Gastroesophageal sphincter (tissue), 4 donors: ENCODE results near the gene FAM83C. TPM values are rescaled to one million over a fixed set of nuclear protein-coding genes. Genes with fewer than 3 reads are reported as not detected.

ENCODE experiments used
- ATAC-seq: fragments of 150-250 bp; one replicate; pipeline ENCODE4 v1.9.1; 2016; ENCODE audit warnings: mild to moderate bottlenecking, moderate library complexity
- H3K27ac ChIP-seq, 4 donors: fragments of 200-600 bp; sonication (generic) in 3 of 4; 1 replicate in 3 of 4; 2 replicates in 1 of 4; pipeline ENCODE4 v1.5.1; 2016 to 2019
- H3K27me3 ChIP-seq: fragments of 200-600 bp; sonication (generic); one replicate; pipeline ENCODE4 v1.5.1; 2019
- H3K36me3 ChIP-seq, 2 donors: fragments of 200-600 bp; sonication (generic); one replicate each; pipeline ENCODE4 v1.5.1; 2019; ENCODE audit warnings: control low read depth in 1 of 2
- H3K4me1 ChIP-seq, 3 donors: fragments of 200-600 bp; sonication (generic); 1 replicate in 2 of 3; 2 replicates in 1 of 3; pipeline ENCODE4 v1.5.1; 2016 to 2019; ENCODE audit warnings: control low read depth in 2 of 3
- H3K4me3 ChIP-seq, 2 donors: fragments of 200-600 bp; sonication (generic); one replicate each; pipeline ENCODE4 v1.5.1; 2019; ENCODE audit warnings: mild to moderate bottlenecking in 1 of 2, moderate library complexity in 1 of 2
- H3K9me3 ChIP-seq, 3 donors: fragments of 200-600 bp; sonication (generic); one replicate each; pipeline ENCODE4 v1.5.1; 2017 to 2019; ENCODE audit warnings: control low read depth in 2 of 3
- CTCF ChIP-seq, 4 experiments: fragments of 200-600 bp in 2 of 4; fragments of 450-650 bp in 2 of 4; sonication (generic) in 1 of 4; IDR thresholded peaks; one replicate each; pipeline ENCODE4 v1.5.1; 2017 to 2019; ENCODE audit warnings: antibody characterized with exemption in 4 of 4, mild to moderate bottlenecking in 2 of 4, moderate library complexity in 2 of 4
- EP300 ChIP-seq: sonication (generic); formaldehyde crosslinking; IDR thresholded peaks from one replicate; pipeline ENCODE4 v1.6.1; 2017; ENCODE audit warnings: antibody characterized with exemption, mild to moderate bottlenecking
- POLR2A ChIP-seq, 2 donors: fragments of 450-650 bp; IDR thresholded peaks; one replicate each; pipeline ENCODE4 v1.6.1; 2017; ENCODE audit warnings: antibody characterized with exemption in 2 of 2, mild to moderate bottlenecking in 2 of 2, moderate library complexity in 1 of 2
- POLR2AphosphoS5 ChIP-seq: sonication (generic); formaldehyde crosslinking; IDR thresholded peaks from one replicate; pipeline ENCODE4 v1.6.1; 2017; ENCODE audit warnings: antibody characterized with exemption
- WGBS, 2 donors: methylation state at CpG; one replicate each; pipeline ENCODE4 v1.1.5; 2018; ENCODE audit warnings: low coverage in 1 of 2; 5-methylcytosine and 5-hydroxymethylcytosine counted together
- total RNA-seq, 4 donors: library from RNA; depleted of rRNA; stranded (reverse); fragments of >200 nt; gene quantifications; one replicate each; pipeline ENCODE4 v1.1.0, GENCODE V29; 2016

FAM83C gene
- total RNA-seq, 4 donors from 2014 or later: 1.4 TPM; not detected in 3

DNA sequence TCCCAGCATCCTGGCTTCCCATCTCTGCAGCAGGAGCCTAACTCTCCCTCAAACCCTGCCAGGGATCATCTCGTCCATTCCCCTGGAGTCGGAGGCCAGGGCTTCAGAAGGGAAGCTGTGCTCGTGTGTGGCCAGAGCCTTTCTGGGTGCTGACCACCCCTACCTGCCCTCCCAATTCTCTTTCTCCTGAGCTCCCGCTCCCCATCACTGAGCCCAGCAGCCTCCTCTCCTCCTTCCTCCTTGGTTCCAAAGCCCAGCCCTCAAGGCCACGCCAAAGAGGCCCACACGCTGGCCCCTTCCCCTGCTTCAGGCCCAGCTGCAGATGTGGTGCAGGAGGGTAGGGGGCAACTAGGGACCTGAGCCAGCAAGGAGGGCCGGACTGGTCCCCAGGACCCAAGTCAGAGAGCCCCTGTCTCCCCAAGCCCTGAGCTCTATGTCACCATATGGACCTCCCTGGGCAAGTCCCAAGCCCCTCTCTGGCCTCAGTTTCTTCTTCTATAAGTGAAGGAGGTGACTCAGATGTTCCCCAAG, 1.3 kb downstream of the FAM83C start:
- H3K36me3 ChIP-seq: no peaks in the 10 kb centered on the region
- peaks cover 16% of the 10 kb centered on the region for H3K27me3 ChIP-seq
- no peak overlapping the region for H3K27ac ChIP-seq
- no peaks in the 10 kb centered on the region for H3K9me3 ChIP-seq
- H3K4me3 ChIP-seq: no peak overlapping the region
- ATAC-seq: no peak
- WGBS, 2 donors: 63% methylated on average over 2 of the region's 7 CpGs; no CpG with 5 or more reads in 1 of the 2 donors
- H3K4me1 ChIP-seq: no peaks in the 10 kb centered on the region
- TF ChIP-seq CTCF (IDR thresholded peaks at IDR 0.05) (no peak), POLR2A (IDR thresholded peaks at IDR 0.05) (no peak), EP300 (no peak), POLR2AphosphoS5 (no peak)

DNA sequence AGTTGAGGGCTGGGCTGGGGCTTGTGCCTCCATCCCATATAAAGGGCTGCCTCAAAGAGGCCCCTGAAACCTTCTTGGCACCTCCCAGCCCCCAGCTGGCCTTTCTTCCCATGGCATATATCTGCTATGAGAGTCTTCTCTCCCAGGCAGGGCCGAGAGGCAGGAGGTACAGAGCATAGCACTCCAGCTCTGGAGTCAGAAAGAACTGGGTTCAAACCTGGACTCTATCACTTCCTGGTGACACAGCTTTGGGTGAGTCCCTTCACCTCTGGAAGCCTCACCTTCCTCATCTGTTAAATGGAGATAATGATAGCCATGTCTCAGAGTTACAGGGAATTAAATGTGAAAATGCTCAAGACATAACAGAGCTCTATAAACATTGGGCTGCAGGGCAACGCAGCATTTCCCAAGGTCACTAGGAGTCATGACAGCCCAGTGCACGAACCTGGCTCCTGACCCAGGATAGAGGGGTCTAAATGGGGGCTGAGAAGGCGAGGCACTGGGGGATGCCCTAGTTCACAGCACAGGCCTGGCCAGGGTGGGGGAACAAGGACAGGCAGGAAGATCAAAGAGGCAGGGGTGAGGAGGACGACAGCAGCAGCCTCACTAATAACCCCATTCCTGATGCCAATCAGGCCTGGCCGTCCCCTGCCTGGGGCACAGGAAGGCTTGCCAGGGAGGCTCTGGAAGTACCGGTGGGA, 1.9 kb downstream of the FAM83C start:
- no peak overlapping the region for H3K27ac ChIP-seq
- no peaks in the 10 kb centered on the region for H3K36me3 ChIP-seq
- 43% methylated on average over 2 of the region's 7 CpGs; no CpG with 5 or more reads in 1 of the 2 donors for WGBS, 2 donors
- TF ChIP-seq CTCF (IDR thresholded peaks at IDR 0.05): no peak
- TF ChIP-seq POLR2A (IDR thresholded peaks at IDR 0.05): no peak
- no peak for TF ChIP-seq POLR2AphosphoS5
- TF ChIP-seq EP300: no peak
- peaks cover 16% of the 10 kb centered on the region for H3K27me3 ChIP-seq
- no peaks in the 10 kb centered on the region for H3K9me3 ChIP-seq
- ATAC-seq: no peak
- peaks cover 0 to 2% (median 0%) of the 10 kb centered on the region in 3 donors for H3K4me1 ChIP-seq
- no peak overlapping the region for H3K4me3 ChIP-seq

GRCh38 chr20:35288325-35289060, 3.7 kb downstream of the FAM83C start:
- TF ChIP-seq CTCF (IDR thresholded peaks at IDR 0.05) (no peak), EP300 (no peak), POLR2A (IDR thresholded peaks at IDR 0.05) (no peak), POLR2AphosphoS5 (no peak)
- no peak for ATAC-seq
- H3K4me3 ChIP-seq: no peak overlapping the region
- H3K4me1 ChIP-seq: peaks cover 4 to 14% (median 8%) of the 10 kb centered on the region in 3 donors
- H3K27me3 ChIP-seq: peaks cover 8% of the 10 kb centered on the region
- 80 to 85% methylated on average over 1 to 4 of the region's 19 CpGs for WGBS, 2 donors
- no peak overlapping the region for H3K27ac ChIP-seq
- H3K36me3 ChIP-seq: no peaks in the 10 kb centered on the region
- no peaks in the 10 kb centered on the region for H3K9me3 ChIP-seq

- 80 to 88% methylated on average over 1 to 8 of the region's 28 CpGs for WGBS, 2 donors
- TF ChIP-seq EP300 (no peak), POLR2A (IDR thresholded peaks at IDR 0.05) (no peak), POLR2AphosphoS5 (no peak), CTCF (IDR thresholded peaks at IDR 0.05) (no peak)
- no peak for ATAC-seq
- Histone ChIP-seq H3K9me3 (no peaks in the 10 kb centered on the region), H3K36me3 (peaks cover 0 to 5% of the 10 kb centered on the region in 2 donors), H3K4me1 (peaks cover 6 to 22% (median 15%) of the 10 kb centered on the region in 3 donors), H3K27me3 (peaks cover 8% of the 10 kb centered on the region), H3K4me3 (no peak overlapping the region), H3K27ac (no peak overlapping the region)
Measured at GRCh38 chr20:35287509-35288324, 4.5 kb downstream of the FAM83C start.
